Measurements from ENCODE around the gene ATP2B2. TPM values are rescaled to one million over a fixed set of nuclear protein-coding genes. Genes with fewer than 3 reads are reported as not detected.
"Not testable (repeated sequence)": the region's sequence is repeated elsewhere in the genome, so short reads cannot be mapped to it uniquely, and the experiment has no call there.

ATP2B2 gene
- total RNA-seq, 3 donors from 2014 or later: 0.05 TPM; not detected in 2

DNA sequence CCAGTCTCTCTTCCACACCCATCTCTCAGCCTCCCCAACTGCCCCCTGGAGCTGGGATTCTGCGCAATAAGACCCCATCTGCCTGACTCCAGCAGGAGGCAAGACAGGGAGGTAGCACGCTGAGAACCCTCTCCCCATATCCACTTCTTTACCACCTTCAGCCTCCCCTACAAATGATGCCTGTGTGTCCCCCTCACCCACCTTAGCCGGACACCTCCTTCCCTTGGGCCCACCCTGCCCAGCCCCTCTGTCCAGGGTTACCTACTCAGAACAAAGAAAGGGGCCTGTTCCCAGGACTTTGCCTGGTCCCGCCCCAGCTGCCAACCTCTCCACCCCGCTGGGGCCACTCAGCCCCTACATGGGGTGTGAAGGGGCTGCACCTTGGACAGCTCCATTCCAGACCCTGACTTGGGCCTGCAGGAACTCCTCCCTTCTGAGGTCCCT lies 40.8 kb upstream of the ATP2B2 start:
- peaks cover 3% of the 10 kb centered on the region for H3K36me3 Mint-ChIP-seq (ENCODE audit: insufficient read depth)
- H3K9me3 Mint-ChIP-seq: peaks cover 18% of the 10 kb centered on the region
- no peak for ATAC-seq
- no peak overlapping the region for H3K4me3 Mint-ChIP-seq
- DNase-seq: no peak
- H3K4me1 Mint-ChIP-seq (ENCODE audit: low read depth): peaks cover 21% of the 10 kb centered on the region
- H3K27me3 Mint-ChIP-seq (ENCODE audit: low read depth): no peaks in the 10 kb centered on the region

DNA sequence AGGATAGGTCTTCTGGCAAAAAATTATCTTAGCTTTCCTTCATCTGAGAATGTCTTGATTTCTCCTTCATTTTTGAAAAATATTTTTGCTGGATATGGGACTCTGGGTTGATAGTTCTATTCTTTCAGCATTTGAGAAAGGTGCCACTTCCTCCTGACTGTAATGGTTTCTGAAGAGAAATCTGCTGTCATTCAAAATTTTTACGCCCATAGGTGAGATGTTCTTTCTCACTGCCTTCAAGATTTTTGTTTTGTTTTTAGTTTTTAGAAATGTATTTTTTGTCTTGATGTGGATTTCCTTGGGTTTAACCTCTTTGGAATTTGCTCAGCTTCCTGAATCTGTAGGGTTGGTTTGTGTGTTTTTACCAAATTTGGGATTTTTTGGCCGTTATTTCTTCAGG lies 37.1 kb upstream of the ATP2B2 start:
- peaks cover 23% of the 10 kb centered on the region for H3K9me3 Mint-ChIP-seq
- no peak overlapping the region for H3K4me3 Mint-ChIP-seq
- DNase-seq (no peak), ATAC-seq (no peak)
- H3K27me3 Mint-ChIP-seq (ENCODE audit: low read depth): peaks cover 19% of the 10 kb centered on the region
- H3K4me1 Mint-ChIP-seq (ENCODE audit: low read depth): no peaks in the 10 kb centered on the region
- H3K36me3 Mint-ChIP-seq (ENCODE audit: insufficient read depth): peaks cover 3% of the 10 kb centered on the region

GRCh38 chr3:10540347-10540746 lies 35.0 kb upstream of the ATP2B2 start:
- peaks cover 21% of the 10 kb centered on the region for H3K27me3 Mint-ChIP-seq (ENCODE audit: low read depth)
- peaks cover 23% of the 10 kb centered on the region for H3K9me3 Mint-ChIP-seq
- not testable (repeated sequence) for DNase-seq; ATAC-seq; H3K4me1 Mint-ChIP-seq (ENCODE audit: low read depth); H3K4me3 Mint-ChIP-seq; H3K36me3 Mint-ChIP-seq (ENCODE audit: insufficient read depth)

GRCh38 chr3:10534066-10534465 lies 28.7 kb upstream of the ATP2B2 start:
- Mint-ChIP-seq H3K9me3 (no peaks in the 10 kb centered on the region), H3K36me3 (ENCODE audit: insufficient read depth) (no peaks in the 10 kb centered on the region), H3K4me1 (ENCODE audit: low read depth) (no peaks in the 10 kb centered on the region), H3K4me3 (no peak overlapping the region), H3K27me3 (ENCODE audit: low read depth) (peaks cover 17% of the 10 kb centered on the region)
- DNase-seq: no peak
- ATAC-seq: no peak

DNA sequence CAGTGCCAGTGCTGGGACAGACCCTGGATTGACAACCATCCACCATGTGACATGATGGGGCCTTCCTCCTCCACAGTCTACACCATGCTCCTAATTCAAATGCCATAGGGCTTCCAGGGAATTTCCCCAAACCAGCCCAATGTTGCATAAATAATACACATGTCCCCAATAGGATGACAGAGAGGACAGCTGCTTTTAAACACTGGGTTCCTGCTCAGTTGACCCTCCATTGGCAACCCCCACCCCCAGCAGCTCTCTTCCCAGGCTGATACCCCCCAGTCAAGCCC lies 28.3 kb upstream of the ATP2B2 start:
- no peak for DNase-seq
- H3K36me3 Mint-ChIP-seq (ENCODE audit: insufficient read depth): no peaks in the 10 kb centered on the region
- no peak for ATAC-seq
- no peak overlapping the region for H3K4me3 Mint-ChIP-seq
- no peaks in the 10 kb centered on the region for H3K9me3 Mint-ChIP-seq
- H3K4me1 Mint-ChIP-seq (ENCODE audit: low read depth): no peaks in the 10 kb centered on the region
- peaks cover 14% of the 10 kb centered on the region for H3K27me3 Mint-ChIP-seq (ENCODE audit: low read depth)

- Mint-ChIP-seq H3K4me3 (no peak overlapping the region), H3K27me3 (ENCODE audit: low read depth) (peaks cover 8% of the 10 kb centered on the region), H3K9me3 (no peaks in the 10 kb centered on the region), H3K36me3 (ENCODE audit: insufficient read depth) (no peaks in the 10 kb centered on the region), H3K4me1 (ENCODE audit: low read depth) (no peaks in the 10 kb centered on the region)
- no peak for DNase-seq
- ATAC-seq: no peak
Observed at GRCh38 chr3:10532939-10533736, 27.8 kb upstream of the ATP2B2 start.

GRCh38 chr3:10531031-10531430 lies 25.6 kb upstream of the ATP2B2 start:
- no peaks in the 10 kb centered on the region for H3K4me1 Mint-ChIP-seq (ENCODE audit: low read depth)
- no peak for ATAC-seq
- H3K27me3 Mint-ChIP-seq (ENCODE audit: low read depth): peaks cover 2% of the 10 kb centered on the region
- no peaks in the 10 kb centered on the region for H3K36me3 Mint-ChIP-seq (ENCODE audit: insufficient read depth)
- H3K9me3 Mint-ChIP-seq: no peaks in the 10 kb centered on the region
- no peak overlapping the region for H3K4me3 Mint-ChIP-seq
- no peak for DNase-seq

- Mint-ChIP-seq H3K36me3 (ENCODE audit: insufficient read depth) (no peaks in the 10 kb centered on the region), H3K4me3 (no peak overlapping the region), H3K27me3 (ENCODE audit: low read depth) (peaks cover 4% of the 10 kb centered on the region), H3K9me3 (no peaks in the 10 kb centered on the region), H3K4me1 (ENCODE audit: low read depth) (no peaks in the 10 kb centered on the region)
- ATAC-seq (no peak), DNase-seq (no peak)
Observed at GRCh38 chr3:10530241-10530640, 24.9 kb upstream of the ATP2B2 start.

DNA sequence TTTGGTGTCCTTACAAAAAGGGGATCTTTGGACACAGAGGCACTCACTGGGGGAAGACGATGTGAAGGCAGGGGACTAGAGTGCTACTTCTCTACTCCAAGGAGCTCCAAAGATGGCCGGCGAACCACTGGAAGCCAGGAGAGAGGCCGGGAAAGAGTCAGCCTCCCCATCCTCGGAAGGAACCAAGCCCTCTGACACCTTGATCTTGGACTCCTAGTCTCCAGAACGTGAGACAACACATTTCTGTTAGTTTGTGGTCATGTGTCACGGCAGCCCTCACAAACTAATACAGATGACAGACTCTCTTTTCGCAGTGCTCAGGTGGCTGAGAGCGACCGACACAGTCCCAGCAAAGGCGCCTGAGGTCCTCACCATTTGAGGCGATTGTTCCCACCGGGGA lies 24.4 kb upstream of the ATP2B2 start:
- no peaks in the 10 kb centered on the region for H3K9me3 Mint-ChIP-seq
- H3K4me1 Mint-ChIP-seq (ENCODE audit: low read depth): no peaks in the 10 kb centered on the region
- H3K36me3 Mint-ChIP-seq (ENCODE audit: insufficient read depth): no peaks in the 10 kb centered on the region
- H3K27me3 Mint-ChIP-seq (ENCODE audit: low read depth): peaks cover 6% of the 10 kb centered on the region
- DNase-seq: no peak
- no peak for ATAC-seq
- no peak overlapping the region for H3K4me3 Mint-ChIP-seq

DNA sequence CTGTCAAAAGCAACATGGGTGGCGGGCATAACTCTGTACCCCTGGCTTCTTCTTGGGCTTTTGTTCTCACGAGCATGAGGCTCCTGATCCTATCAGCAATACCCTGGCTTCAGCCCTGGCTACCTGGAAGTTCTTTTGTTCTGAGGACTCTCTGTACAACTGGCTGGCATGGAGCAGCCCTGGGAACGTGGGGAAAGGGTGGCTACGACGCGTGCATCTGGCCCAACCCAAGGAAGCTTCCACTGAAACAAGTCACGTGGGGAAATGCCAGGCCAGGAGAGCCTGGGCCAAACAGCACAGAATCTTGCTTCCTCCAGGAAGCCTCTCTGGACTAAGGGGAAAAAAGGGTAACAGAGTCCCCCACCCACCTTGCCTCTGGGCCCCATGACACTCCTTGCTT lies 22.7 kb upstream of the ATP2B2 start:
- Mint-ChIP-seq H3K36me3 (ENCODE audit: insufficient read depth) (no peaks in the 10 kb centered on the region), H3K4me3 (no peak overlapping the region), H3K9me3 (no peaks in the 10 kb centered on the region), H3K27me3 (ENCODE audit: low read depth) (peaks cover 21% of the 10 kb centered on the region), H3K4me1 (ENCODE audit: low read depth) (no peaks in the 10 kb centered on the region)
- DNase-seq: no peak
- no peak for ATAC-seq

GRCh38 chr3:10527295-10528001 lies 22.1 kb upstream of the ATP2B2 start:
- peaks cover 21% of the 10 kb centered on the region for H3K27me3 Mint-ChIP-seq (ENCODE audit: low read depth)
- ATAC-seq (no peak), DNase-seq (no peak)
- H3K9me3 Mint-ChIP-seq: no peaks in the 10 kb centered on the region
- no peak overlapping the region for H3K4me3 Mint-ChIP-seq
- no peaks in the 10 kb centered on the region for H3K36me3 Mint-ChIP-seq (ENCODE audit: insufficient read depth)
- no peaks in the 10 kb centered on the region for H3K4me1 Mint-ChIP-seq (ENCODE audit: low read depth)

DNA sequence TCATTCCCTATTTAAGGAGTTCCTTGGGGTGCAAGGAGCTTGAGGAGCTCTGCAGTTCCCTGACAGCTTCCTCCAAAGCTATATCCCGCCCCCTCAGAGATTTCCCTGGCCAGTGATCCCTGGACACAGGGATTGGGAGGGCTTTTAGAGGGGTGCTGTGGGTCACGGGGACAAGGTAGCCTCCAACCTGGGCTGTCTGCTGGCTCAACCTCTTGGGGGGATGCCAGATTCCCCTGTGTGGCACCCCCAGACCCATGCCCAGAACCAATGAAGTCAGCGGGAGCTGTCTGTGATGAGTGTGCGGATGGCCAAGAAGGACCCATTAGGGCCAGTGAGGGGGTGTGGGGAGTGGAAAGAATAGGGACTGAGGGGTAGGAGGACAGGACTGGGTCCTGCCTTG lies 21.0 kb upstream of the ATP2B2 start:
- no peak for ATAC-seq
- Mint-ChIP-seq H3K4me1 (ENCODE audit: low read depth) (no peaks in the 10 kb centered on the region), H3K9me3 (no peaks in the 10 kb centered on the region), H3K36me3 (ENCODE audit: insufficient read depth) (no peaks in the 10 kb centered on the region), H3K27me3 (ENCODE audit: low read depth) (peaks cover 25% of the 10 kb centered on the region), H3K4me3 (no peak overlapping the region)
- no peak for DNase-seq

- Mint-ChIP-seq H3K9me3 (no peaks in the 10 kb centered on the region), H3K4me3 (no peak overlapping the region)
- no peak for DNase-seq
Observed at GRCh38 chr3:10524799-10525301, 19.5 kb upstream of the ATP2B2 start.

DNA sequence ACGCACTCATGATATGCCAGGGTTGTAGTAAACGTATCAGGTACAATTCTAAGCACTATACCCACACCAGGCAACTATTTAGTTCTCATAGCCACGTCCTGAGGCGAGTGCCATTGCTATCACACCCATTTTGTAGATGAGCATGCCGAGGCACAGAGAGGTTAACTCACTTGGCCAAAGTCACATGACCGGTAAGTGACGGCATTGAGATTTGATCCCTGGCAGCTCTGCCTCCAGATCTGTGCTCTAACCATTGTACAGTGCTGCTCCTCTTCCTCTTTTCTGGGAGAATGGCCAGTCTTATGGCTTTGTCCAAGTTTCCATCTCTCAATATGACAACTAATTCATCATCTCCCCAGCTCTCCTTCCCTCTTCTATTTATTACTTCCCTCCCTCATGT lies 18.9 kb upstream of the ATP2B2 start:
- Mint-ChIP-seq H3K27me3 (ENCODE audit: low read depth) (peaks cover 23% of the 10 kb centered on the region), H3K9me3 (no peaks in the 10 kb centered on the region), H3K4me1 (ENCODE audit: low read depth) (no peaks in the 10 kb centered on the region), H3K4me3 (no peak overlapping the region), H3K36me3 (ENCODE audit: insufficient read depth) (no peaks in the 10 kb centered on the region)
- no peak for ATAC-seq
- DNase-seq: no peak

More at GRCh38 chr3:10524799-10525301, 19.5 kb upstream of the ATP2B2 start:
- no peaks in the 10 kb centered on the region for H3K36me3 Mint-ChIP-seq (ENCODE audit: insufficient read depth)
- H3K4me1 Mint-ChIP-seq (ENCODE audit: low read depth): no peaks in the 10 kb centered on the region
- ATAC-seq: no peak
- peaks cover 25% of the 10 kb centered on the region for H3K27me3 Mint-ChIP-seq (ENCODE audit: low read depth)

DNA sequence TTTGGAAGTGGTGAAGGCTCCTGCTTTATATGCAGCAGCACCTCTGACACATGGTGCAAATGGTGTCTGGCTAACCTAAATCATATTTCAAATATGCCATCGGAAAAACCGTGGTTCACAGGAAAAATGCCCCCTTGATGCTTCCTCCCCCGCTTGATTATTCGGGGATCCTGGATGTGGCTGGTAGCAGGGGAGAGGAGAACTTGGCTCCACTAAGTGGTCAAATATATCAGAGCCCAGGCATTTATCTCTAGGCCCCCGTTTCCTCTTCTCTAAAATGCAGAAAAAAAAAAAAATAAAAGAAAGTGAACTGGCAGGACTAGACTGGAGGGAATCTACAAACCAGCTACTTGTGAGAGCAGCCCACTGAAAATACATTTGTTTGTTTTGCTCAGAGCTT lies 18.2 kb upstream of the ATP2B2 start:
- Mint-ChIP-seq H3K36me3 (ENCODE audit: insufficient read depth) (no peaks in the 10 kb centered on the region), H3K4me1 (ENCODE audit: low read depth) (no peaks in the 10 kb centered on the region), H3K27me3 (ENCODE audit: low read depth) (peaks cover 23% of the 10 kb centered on the region), H3K9me3 (no peaks in the 10 kb centered on the region), H3K4me3 (no peak overlapping the region)
- ATAC-seq: no peak
- DNase-seq: no peak

Measured in activated T-cell treated with anti-CD3 and anti-CD28 coated beads, Interleukin-2, amount 50 U/mL, for 4 hours (primary cell).